Hepatocyte (in vitro differentiated cells): ENCODE data around the gene CELF4.

ENCODE experiments used
- EZH2 ChIP-seq: fragments of 200-600 bp; sonication (generic); IDR thresholded peaks from 2 replicates; pipeline ENCODE4 v1.6.1; 2016; ENCODE audit warnings: antibody characterized with exemption, mild to moderate bottlenecking, borderline replicate concordance
- EZH2phosphoT487 ChIP-seq: fragments of 200-600 bp; sonication (generic); IDR thresholded peaks from one replicate; pipeline ENCODE4 v1.6.1; 2018; ENCODE audit warnings: antibody characterized with exemption, mild to moderate bottlenecking, low read depth, moderate library complexity; ENCODE audit not compliant: unreplicated experiment, severe bottlenecking
- TF ChIP-seq, protein P1 (sequence below): fragments of 200-600 bp; sonication (generic); IDR thresholded peaks from 2 replicates; pipeline ENCODE4 v1.5.1; 2016; ENCODE audit warnings: antibody characterized with exemption, mild to moderate bottlenecking; ENCODE audit not compliant: poor library complexity

DNA sequence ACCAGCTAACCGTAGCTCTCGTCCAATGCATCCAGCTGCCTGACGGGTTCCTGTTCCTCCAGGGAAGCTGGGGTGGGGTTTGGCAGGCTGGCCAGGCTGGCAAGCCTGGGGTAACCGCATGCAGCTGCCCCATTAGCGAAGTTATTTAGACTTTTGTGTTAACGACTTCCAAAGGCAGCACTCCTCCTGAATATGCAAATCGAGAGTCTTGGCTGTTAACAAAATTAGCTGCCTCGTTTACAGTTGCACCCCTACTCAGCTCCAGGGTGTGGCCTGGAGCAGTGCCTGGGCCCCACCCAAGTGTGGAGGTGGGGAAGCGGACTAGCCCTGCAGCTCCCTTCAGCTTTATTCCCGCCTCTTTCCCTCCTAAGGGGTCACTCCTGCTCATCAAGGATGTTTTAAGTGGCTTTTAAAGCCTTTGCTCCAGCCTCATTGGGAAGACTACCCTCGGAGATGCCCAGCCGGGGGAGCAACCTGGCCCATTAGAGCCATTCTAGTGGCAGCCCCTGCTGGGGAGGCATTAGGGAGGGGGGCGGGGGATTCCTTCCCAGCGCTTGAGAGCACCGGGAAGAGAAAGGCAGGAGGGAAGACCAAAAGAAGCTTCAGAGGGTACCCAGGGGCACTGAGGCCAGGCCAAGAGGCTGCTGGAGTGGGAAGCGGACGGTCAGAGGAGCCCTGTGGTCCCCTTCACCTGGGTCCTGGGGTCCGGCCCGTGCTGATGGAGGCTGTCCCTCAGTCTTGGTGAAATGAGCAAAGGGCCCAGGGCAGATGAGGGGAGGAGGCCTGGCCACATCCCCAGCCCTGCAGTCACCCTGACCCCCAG is 204.1 kb downstream of the CELF4 start:
- TF ChIP-seq, protein P1, sequence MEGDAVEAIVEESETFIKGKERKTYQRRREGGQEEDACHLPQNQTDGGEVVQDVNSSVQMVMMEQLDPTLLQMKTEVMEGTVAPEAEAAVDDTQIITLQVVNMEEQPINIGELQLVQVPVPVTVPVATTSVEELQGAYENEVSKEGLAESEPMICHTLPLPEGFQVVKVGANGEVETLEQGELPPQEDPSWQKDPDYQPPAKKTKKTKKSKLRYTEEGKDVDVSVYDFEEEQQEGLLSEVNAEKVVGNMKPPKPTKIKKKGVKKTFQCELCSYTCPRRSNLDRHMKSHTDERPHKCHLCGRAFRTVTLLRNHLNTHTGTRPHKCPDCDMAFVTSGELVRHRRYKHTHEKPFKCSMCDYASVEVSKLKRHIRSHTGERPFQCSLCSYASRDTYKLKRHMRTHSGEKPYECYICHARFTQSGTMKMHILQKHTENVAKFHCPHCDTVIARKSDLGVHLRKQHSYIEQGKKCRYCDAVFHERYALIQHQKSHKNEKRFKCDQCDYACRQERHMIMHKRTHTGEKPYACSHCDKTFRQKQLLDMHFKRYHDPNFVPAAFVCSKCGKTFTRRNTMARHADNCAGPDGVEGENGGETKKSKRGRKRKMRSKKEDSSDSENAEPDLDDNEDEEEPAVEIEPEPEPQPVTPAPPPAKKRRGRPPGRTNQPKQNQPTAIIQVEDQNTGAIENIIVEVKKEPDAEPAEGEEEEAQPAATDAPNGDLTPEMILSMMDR: no peak
- no peak for TF ChIP-seq EZH2
- TF ChIP-seq EZH2phosphoT487: no peak
